Inflammatory macrophage treated with lipopolysaccharide for 4 hours (primary cell): Measurements from ENCODE around the gene HSD11B2.

Source experiments
- DNase-seq: peaks from one replicate; pipeline ENCODE4 v3.0.0-alpha.2; 2020

The HSD11B2 gene

GRCh38 chr16:67436640-67437193 is 5.8 kb downstream of the HSD11B2 start:
- DNase-seq = no peak

DNA sequence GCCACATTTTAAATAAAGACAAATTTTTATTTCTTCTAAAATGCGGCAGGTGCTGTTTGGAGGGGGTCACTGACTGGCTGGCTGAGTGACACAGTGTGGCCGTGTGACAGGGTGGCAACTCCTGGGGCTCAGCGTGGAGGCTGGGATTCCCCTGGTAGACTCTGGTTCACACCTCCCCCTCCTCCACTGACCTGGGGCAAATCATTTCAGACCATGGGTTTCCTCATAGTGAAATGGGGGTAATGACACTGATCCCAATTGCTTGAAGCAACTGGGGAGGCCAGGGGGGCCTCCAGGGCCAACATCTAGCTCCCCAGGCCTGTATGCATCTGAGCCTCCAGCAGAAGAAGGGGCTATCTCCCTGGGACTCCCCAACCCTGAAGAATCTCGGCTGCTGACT is 6.6 kb downstream of the HSD11B2 start:
- DNase-seq = no peak

DNA sequence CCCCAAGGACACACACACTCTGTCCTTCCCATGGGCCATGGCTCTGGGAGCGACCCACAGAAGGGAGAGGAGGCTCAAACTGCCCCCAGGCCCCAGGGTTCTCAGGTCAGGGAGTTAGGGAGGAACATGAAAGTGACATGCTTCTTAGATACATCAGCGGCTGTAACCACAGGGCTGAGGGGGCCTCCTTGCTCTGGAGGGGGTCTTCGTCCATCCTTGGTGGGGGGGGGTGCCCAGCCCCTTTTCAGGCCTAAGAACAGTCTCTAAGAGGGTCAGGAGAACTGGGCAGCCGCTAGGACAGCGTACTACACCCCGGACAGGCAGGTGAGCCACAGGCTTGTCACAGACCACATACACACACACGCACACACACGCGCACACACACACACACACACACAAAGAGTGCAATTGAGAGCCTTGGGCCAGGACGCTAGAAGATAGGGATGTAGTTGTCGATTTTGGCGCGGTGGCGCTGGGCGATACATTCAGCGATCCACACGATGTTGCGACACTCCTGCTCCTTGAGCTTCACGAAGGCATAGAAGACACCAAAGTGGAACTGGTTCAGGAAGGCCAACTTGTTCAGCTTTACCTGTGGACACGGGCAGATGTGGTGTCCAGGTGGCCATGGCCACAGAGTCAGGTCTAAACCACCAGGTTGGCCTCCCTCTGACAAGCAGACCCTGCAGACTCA is 7.3 kb downstream of the HSD11B2 start:
- no peak for DNase-seq

- no peak for DNase-seq
Observed at GRCh38 chr16:67438824-67439393, 8.0 kb downstream of the HSD11B2 start.

- DNase-seq = no peak
Observed at GRCh38 chr16:67441271-67441753, 10.4 kb downstream of the HSD11B2 start.

DNA sequence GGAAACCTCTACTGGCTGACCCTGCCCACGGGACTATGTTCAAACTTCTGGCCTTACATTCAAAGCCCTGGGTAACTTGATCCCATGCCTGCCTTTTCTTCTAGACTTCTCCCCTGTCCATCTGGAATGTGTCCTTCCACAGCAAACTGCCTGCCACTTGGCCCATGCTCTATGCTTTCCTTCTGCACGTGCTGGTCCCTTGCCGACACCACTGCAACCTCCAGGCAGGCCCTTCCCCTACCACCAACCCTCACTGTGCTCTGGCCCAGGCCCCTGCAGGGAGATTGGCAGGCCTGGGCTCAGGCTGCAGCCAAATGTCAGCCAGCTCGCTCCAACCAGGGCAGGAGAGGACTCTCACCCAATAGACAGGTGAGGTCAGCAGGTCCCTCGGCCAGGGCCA is 11.0 kb downstream of the HSD11B2 start:
- DNase-seq = no peak

DNA sequence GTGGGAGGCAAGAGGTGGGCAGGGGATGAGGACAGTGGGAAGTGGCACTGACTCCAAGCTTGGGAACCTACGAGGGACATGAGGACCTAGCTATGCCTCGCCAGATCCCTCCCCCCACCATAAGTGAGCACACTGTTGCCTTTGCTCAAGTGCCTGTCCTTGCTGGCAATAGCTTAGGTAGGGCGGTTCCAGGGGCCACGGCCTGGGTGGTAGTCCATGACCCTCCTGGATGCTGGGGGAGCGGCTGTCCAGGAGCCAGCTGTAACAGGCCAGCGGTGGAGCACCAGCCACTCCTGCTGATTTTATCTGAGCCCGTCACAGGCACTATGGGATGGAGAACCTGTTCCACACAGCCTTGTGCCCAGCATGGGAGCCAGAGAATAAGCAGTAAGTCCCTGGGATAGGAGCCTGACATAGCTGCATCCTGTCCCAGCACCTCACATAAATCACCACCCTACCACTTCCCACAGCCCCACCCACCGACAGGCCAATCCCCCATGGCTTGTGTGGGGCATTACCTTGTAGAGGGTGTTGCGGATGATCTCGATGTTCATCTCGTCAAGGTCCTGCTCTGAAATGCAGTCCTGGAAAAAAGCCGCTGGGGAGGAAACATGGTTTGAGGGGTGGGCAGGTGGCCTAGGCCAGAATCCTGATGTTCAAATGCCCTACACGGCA is 11.8 kb downstream of the HSD11B2 start:
- DNase-seq = no peak

- no peak for DNase-seq
Observed at GRCh38 chr16:67443265-67443664, 12.3 kb downstream of the HSD11B2 start.

GRCh38 chr16:67444259-67445125 is 13.6 kb downstream of the HSD11B2 start:
- DNase-seq = no peak

DNA sequence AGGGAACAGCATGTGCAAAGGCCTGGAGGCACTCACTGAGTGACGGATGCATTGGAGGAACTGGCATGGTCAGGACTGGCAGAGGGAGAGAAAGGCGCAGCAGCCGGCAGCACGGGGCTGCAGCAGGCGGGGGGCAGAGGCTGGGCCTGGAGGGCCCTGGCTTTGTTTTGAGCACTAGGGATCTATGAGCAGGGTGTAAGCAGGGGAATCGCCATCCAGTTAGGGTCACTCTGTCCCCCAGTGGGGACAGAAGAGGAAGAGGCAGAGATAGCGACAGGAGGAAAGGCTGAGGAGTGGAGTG is 14.2 kb downstream of the HSD11B2 start:
- DNase-seq = no peak

GRCh38 chr16:67445441-67445912 is 14.6 kb downstream of the HSD11B2 start:
- DNase-seq = no peak

DNA sequence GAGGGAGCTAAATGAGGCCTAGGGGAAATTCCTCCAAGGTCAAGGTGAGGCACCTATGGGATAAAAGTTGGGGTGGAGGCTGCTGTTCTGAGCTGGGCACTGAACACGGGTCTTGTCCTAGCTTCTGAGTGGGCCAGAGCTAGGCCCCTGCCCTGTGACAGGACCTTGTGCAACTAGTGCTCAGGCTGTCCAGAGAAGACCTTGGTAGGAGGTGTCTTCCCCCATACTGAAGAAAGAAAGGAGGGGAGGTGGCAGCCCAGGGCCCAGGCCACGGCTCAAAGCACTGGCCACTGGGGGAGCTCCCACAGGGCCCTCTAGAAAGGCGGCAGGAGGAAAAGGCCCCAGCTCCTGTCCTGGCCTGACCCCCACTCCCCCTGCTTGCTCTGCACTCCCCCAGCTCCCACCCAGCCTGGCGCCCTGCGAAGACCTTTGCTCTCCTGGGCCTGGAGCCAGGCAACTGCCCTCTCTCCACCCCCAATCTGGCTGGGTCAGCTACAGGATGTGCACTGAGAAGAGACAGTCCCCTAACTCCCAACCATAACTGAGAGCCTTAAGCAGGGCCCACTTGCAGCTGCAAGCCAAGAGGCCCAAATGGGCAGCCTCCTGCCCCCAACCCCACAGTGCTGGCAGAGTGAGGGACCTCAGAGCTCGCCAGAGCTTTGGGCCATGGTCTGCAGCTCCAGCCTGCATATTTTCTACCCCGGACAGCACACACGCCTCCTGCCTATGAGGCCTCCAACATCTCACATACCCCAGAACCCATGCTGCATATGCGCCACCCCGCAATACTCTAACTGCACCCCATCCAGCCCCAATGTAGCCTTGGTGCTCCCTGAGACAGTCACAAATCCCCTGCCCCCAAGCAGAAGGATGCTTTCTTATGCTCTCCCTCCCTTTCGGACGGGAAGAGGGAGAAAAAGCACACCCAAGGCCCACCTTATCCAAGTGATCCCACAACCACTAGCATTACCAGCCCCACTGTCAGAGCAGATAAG is 15.3 kb downstream of the HSD11B2 start:
- DNase-seq = no peak

- DNase-seq = no peak
Observed at GRCh38 chr16:67446968-67447507, 16.1 kb downstream of the HSD11B2 start.

DNA sequence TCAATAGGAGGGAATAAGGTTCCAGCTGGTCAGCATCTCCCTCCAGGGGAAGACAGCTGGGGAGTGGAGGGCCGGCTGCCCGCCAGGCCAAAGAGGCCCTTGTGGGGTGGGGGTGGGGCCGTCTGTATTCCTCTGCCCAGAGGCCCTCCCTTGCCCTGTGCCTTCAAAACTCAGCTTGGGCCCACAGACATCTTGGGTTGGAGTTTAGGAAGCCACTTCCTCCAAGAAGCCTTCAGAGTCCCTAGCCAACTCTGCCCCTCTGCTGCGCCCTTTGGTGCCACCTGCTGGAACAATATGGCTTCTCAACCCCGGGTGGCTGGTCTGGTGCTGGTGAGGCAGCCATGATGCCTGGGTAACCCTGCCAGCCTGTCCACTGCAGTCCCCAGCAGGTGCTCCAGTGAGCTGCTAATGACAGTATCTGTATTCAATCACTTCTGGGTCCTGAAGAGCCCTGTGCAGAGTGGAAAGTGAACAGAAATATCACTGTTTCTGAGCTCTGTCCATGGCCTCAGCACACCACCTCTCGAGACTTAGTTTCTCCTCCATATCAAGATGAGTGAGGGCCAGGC is 16.7 kb downstream of the HSD11B2 start:
- DNase-seq = peak; percentile 62

GRCh38 chr16:67448580-67448979 is 17.7 kb downstream of the HSD11B2 start:
- DNase-seq = no peak

DNA sequence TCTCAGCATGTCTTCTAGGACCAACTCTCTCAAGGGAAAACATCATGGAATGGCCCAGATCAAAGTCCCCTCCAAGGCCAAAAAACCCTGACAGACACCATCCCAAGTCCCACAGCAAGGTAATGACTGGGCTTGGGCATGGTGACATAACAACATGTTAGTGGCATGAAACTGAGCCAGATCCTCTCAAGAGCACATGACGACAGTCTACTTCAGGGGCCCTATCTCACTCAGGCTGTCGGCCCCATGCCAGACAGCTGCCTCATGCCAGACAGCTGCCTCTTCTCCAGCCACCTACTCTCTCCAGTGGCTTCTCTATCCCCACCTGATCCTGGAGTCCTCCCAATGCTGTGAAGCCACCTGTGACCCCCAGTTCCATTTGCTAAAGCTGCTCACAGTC is 18.4 kb downstream of the HSD11B2 start:
- no peak for DNase-seq

DNA sequence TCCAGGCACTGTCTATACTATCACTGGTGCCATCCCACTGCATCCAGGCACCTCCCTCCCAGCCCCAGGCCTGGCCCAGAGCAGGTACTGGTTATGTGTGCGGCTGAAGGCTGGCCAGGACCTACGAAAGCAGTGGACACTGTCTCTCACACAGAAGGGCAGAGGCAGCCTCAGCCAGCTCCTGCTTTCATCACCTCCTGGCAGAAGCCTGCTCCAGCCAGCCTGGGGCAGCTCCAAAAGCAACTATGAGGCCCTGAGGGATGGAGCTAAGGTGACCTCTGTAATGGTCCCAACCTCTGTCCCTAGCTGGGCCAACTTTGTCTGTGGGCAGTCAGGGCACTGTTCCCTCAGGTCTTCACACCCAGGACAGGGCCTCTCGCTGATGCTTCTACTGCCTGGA is 18.8 kb downstream of the HSD11B2 start:
- DNase-seq = no peak

- no peak for DNase-seq
Observed at GRCh38 chr16:67451061-67451703, 20.3 kb downstream of the HSD11B2 start.

DNA sequence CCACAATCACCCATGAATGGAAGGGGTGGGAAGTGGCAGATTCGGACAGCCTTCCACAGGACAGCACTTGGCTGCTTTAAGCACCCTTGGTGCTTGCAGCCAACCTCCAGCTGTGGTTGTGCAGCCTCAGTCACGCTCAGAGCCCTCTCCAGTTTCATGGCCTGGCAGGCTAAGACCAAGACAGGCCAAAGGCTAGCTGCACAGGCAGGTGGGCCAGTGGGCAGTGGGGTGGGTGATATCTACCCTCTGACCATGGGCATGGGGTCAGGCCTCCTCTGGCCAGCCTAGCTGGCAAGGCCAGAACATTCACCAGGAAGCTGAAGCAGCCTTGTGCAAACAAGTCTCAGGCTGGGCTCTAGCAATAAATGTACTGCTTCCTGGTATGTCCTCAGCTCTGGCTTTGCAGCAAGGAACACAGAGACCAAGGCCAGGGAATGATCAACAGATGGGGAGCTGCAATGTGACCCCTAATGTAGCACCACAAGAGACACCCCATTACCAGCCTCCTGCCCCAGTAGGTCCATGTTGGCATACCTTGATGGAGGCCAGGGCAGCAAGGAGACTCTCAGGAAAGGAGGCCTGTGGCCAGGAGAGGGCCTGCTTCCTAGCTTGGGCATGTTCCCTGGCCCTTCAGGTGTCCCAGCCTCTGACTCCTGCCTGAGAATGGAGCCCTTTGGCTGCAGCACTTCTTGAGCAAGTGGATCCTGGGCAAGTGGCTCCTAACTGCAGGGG is 20.9 kb downstream of the HSD11B2 start:
- no peak for DNase-seq

DNA sequence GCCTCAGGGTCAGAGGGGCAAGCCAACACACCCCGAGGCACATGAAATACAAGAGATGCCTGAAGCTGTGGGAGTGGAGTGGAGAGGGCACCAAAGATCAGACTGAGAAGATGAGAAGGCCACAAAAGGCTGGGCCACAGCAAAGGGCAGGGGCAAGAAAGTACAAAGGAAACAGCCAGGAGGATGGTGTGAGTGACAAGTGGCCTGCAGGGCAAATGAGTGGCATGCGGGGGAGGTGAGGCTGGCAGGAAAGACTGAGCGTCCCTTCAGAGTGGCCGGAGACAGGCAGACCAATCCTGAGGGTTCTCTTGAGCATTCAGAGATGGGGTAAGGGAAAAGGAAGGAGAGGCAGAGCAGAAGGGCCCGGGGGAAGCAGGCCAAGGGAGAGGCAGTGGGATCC is 23.2 kb downstream of the HSD11B2 start:
- no peak for DNase-seq
